IMR-90 (cell line): ENCODE measurements around the gene NPAS2. TPM values are rescaled to one million over a fixed set of nuclear protein-coding genes. Genes with fewer than 3 reads are reported as not detected.

Experiments used
- ATAC-seq: fragments of 200-7000 bp; cut with Tn5 transposase; 2 replicates; pipeline ENCODE4 v1.9.1; 2020; ENCODE audit warnings: low read depth, mild to moderate bottlenecking, moderate library complexity
- BruUV-seq: library from RNA; stranded (reverse); fragments of 400-500 nt; replicated peaks from 2 replicates; lab custom pipeline; 2021; lab: Mats Ljungman, UMichigan
- CTCF ChIA-PET: fragments of 300-600 bp; formaldehyde crosslinking; extraction: SDS; loops from one replicate; lab custom pipeline; 2021; ENCODE audit warnings: antibody characterized with exemption; lab: Yijun Ruan, JAX
- POLR2A ChIA-PET: fragments of 300-600 bp; sonication (Branson Sonifier 250); formaldehyde crosslinking; loops from one replicate; lab custom pipeline; 2022; ENCODE audit warnings: antibody characterized with exemption; ENCODE audit not compliant: unreplicated experiment; lab: Charles Lee
- DNase-seq: peaks from one replicate; pipeline ENCODE4 v3.0.0; 2013
- H2AFZ ChIP-seq: replicated peaks from 2 replicates; pipeline ENCODE3; 2013; ENCODE audit warnings: low read length, mild to moderate bottlenecking; ENCODE audit not compliant: poor library complexity
- H2AK5ac ChIP-seq: 2 replicates; pipeline ENCODE4 v1.6.1; 2013; ENCODE audit warnings: low read depth, low read length, inconsistent platforms
- H2AK9ac ChIP-seq: replicated peaks from 2 replicates; pipeline ENCODE3; 2013; ENCODE audit warnings: mild to moderate bottlenecking, low read depth, low read length, moderate library complexity; ENCODE audit not compliant: poor library complexity
- H2BK120ac ChIP-seq: 2 replicates; pipeline ENCODE4 v1.6.1; 2013; ENCODE audit warnings: low read depth, low read length, inconsistent platforms
- H2BK15ac ChIP-seq: 3 replicates; pipeline ENCODE4 v1.6.1; 2013; ENCODE audit warnings: low read depth, low read length, inconsistent platforms
- H2BK20ac ChIP-seq: 2 replicates; pipeline ENCODE4 v1.6.1; 2013; ENCODE audit warnings: low read depth, mild to moderate bottlenecking, inconsistent platforms, low read length, moderate library complexity
- H2BK5ac ChIP-seq: 2 replicates; pipeline ENCODE4 v1.6.1; 2013; ENCODE audit warnings: mild to moderate bottlenecking, low read depth, low read length, inconsistent platforms; ENCODE audit not compliant: poor library complexity, severe bottlenecking
- H3K14ac ChIP-seq: replicated peaks from 2 replicates; pipeline ENCODE4 v1.6.1; 2013; ENCODE audit warnings: low read depth, low read length, inconsistent platforms
- H3K18ac ChIP-seq: 2 replicates; pipeline ENCODE4 v1.6.1; 2013; ENCODE audit warnings: low read depth, low read length, control low read depth
- H3K23ac ChIP-seq: 2 replicates; pipeline ENCODE4 v1.6.1; 2013; ENCODE audit warnings: low read depth, low read length, inconsistent platforms
- H3K27ac ChIP-seq: 2 replicates; pipeline ENCODE4 v1.5.1; 2013; ENCODE audit warnings: mild to moderate bottlenecking, control low read depth, low read length; ENCODE audit not compliant: insufficient read depth
- H3K27me3 ChIP-seq: 2 replicates; pipeline ENCODE4 v1.6.1; 2013; ENCODE audit warnings: low read length; ENCODE audit not compliant: control insufficient read depth, insufficient read depth
- H3K36me3 ChIP-seq: 2 replicates; pipeline ENCODE4 v1.6.1; 2013; ENCODE audit warnings: low read length, mixed read lengths; ENCODE audit not compliant: control insufficient read depth, insufficient read depth
- H3K4ac ChIP-seq: 2 replicates; pipeline ENCODE4 v1.6.1; 2013; ENCODE audit warnings: low read depth, low read length, inconsistent platforms
- H3K4me1 ChIP-seq: 2 replicates; pipeline ENCODE4 v1.6.1; 2013; ENCODE audit warnings: low read length, mixed read lengths; ENCODE audit not compliant: control insufficient read depth, insufficient read depth
- H3K4me2 ChIP-seq: 2 replicates; pipeline ENCODE4 v1.6.1; 2013; ENCODE audit warnings: low read depth, mild to moderate bottlenecking, control low read depth, low read length, moderate library complexity
- H3K4me3 ChIP-seq: 2 replicates; pipeline ENCODE4 v1.5.1; 2013; ENCODE audit warnings: low read depth, mild to moderate bottlenecking, control low read depth, low read length, moderate library complexity; ENCODE audit not compliant: insufficient read depth
- H3K56ac ChIP-seq: 2 replicates; pipeline ENCODE4 v1.6.1; 2013; ENCODE audit warnings: low read length, inconsistent platforms; ENCODE audit not compliant: insufficient read depth; ENCODE audit errors: extremely low read depth
- H3K79me1 ChIP-seq, 2 experiments: 2 replicates each; pipeline ENCODE4 v1.6.1; 2013; ENCODE audit warnings: low read length in 2 of 2, inconsistent platforms in 1 of 2, low read depth in 1 of 2
- H3K9ac ChIP-seq: 2 replicates; pipeline ENCODE4 v1.6.1; 2013; ENCODE audit warnings: low read depth, low read length, control low read depth
- H3K9me1 ChIP-seq: 2 replicates; pipeline ENCODE4 v1.6.1; 2013; ENCODE audit warnings: low read length, inconsistent platforms; ENCODE audit not compliant: insufficient read depth
- H3K9me3 ChIP-seq: 2 replicates; pipeline ENCODE4 v1.6.1; 2013; ENCODE audit warnings: low read length; ENCODE audit not compliant: control insufficient read depth, insufficient read depth
- H4K20me1 ChIP-seq: 2 replicates; pipeline ENCODE4 v1.6.1; 2013; ENCODE audit warnings: low read length, inconsistent platforms; ENCODE audit not compliant: insufficient read depth
- H4K5ac ChIP-seq: 2 replicates; pipeline ENCODE4 v1.6.1; 2013; ENCODE audit warnings: mild to moderate bottlenecking, low read depth, low read length, control low read depth
- H4K8ac ChIP-seq, 2 experiments: 2 replicates each; pipeline ENCODE4 v1.6.1; 2013; ENCODE audit warnings: low read depth in 2 of 2, low read length in 2 of 2, control low read depth in 1 of 2, inconsistent platforms in 1 of 2
- H4K91ac ChIP-seq: 2 replicates; pipeline ENCODE4 v1.6.1; 2013; ENCODE audit warnings: low read depth, low read length, inconsistent platforms; ENCODE audit not compliant: insufficient read depth
- MAFK ChIP-seq: IDR thresholded peaks from 2 replicates; pipeline ENCODE4 v1.6.1; 2012; ENCODE audit warnings: low read depth, low read length, improper control_type of control experiment
- MAZ ChIP-seq: IDR thresholded peaks from 2 replicates; pipeline ENCODE4 v1.6.1; 2012; ENCODE audit warnings: low read depth, mild to moderate bottlenecking, low read length, improper control_type of control experiment, moderate library complexity, borderline replicate concordance
- MXI1 ChIP-seq: IDR thresholded peaks from 2 replicates; pipeline ENCODE4 v1.6.1; 2012; ENCODE audit warnings: low read depth, mild to moderate bottlenecking, low read length, moderate library complexity, borderline replicate concordance
- RAD21 ChIP-seq: IDR thresholded peaks from 2 replicates; pipeline ENCODE4 v1.6.1; 2012; ENCODE audit warnings: low read length, improper control_type of control experiment
- RCOR1 ChIP-seq: IDR thresholded peaks from 2 replicates; pipeline ENCODE4 v1.6.1; 2012; ENCODE audit warnings: mild to moderate bottlenecking, low read length, improper control_type of control experiment; ENCODE audit not compliant: insufficient replicate concordance
- RFX5 ChIP-seq: IDR thresholded peaks from 2 replicates; pipeline ENCODE4 v1.8.0; 2012; ENCODE audit warnings: low read depth, mild to moderate bottlenecking, low read length, moderate library complexity
- WGBS, 2 experiments: methylation state at CpG; one replicate each; pipeline versions ENCODE4 v1.1.5 to v1.1.7; 2013; ENCODE audit warnings: missing lambda C conversion rate in 2 of 2; ENCODE audit not compliant: insufficient read length in 1 of 2; ENCODE audit errors: extremely low coverage in 2 of 2; 5-methylcytosine and 5-hydroxymethylcytosine counted together
- dilution Hi-C: fragments of 300-500 bp; cut with HindIII; formaldehyde crosslinking; loops from one replicate; pipeline ENCODE4 v1.14.3; 2018; ENCODE audit warnings: low sequenced_read_pairs; ENCODE audit not compliant: unreplicated experiment
- in situ Hi-C: fragments of 300-500 bp; cut with MboI; formaldehyde crosslinking; loops from 3 replicates; pipeline ENCODE4 v1.14.3; 2019; ENCODE audit warnings: low sequenced_read_pairs, inconsistent platforms, mixed read lengths
- intact Hi-C: fragments of 100-400 bp; cut with micrococcal nuclease; formaldehyde crosslinking; loops from 2 replicates; pipeline ENCODE4 v1.10.0; 2022
- polyA plus RNA-seq, 3 experiments: library from polyadenylated mRNA; depleted of rRNA; stranded (reverse); fragments of >200 nt; gene quantifications; 2 replicates each; pipeline ENCODE4 v1.2.3, GENCODE V29; 2012; ENCODE audit warnings: low replicate concordance in 1 of 3
- total RNA-seq: library from RNA; depleted of rRNA; stranded (reverse); fragments of >200 nt; gene quantifications from 2 replicates; pipeline ENCODE4 v1.2.3, GENCODE V29; 2012

NPAS2 gene
- total and polyA plus RNA-seq, 2 of the 4 experiments (the other 2 are of a cell fraction): 5.2 to 14.8 TPM

GRCh38 chr2:100875516-100876230, 55.7 kb downstream of the NPAS2 start:
- intact Hi-C loops: no loop called here
- 93% methylated on average over 10 of the region's 20 CpGs; no CpG with 5 or more reads in 1 of the 2 experiments for WGBS, 2 experiments
- H3K9me1 ChIP-seq: peaks cover 19% of the 10 kb centered on the region; the same call in 1 of the 2 replicates
- no peak for DNase-seq
- H3K4me2 ChIP-seq: no peak overlapping the region
- no peak overlapping the region for H3K4ac ChIP-seq
- peaks cover 7% of the 10 kb centered on the region for H4K20me1 ChIP-seq
- TF ChIP-seq RFX5: no peak
- no peak for TF ChIP-seq RAD21
- no peak for TF ChIP-seq MXI1
- no peak for TF ChIP-seq MAZ
- TF ChIP-seq RCOR1: no peak
- no peak for TF ChIP-seq MAFK
- ChIA-PET POLR2A (no interaction called here), CTCF (no interaction called here)
- no TSS peak for BruUV-seq
- no peak overlapping the region for H4K8ac ChIP-seq
- no peak overlapping the region for H3K9ac ChIP-seq
- no peak overlapping the region for H3K56ac ChIP-seq
- H3K4me3 ChIP-seq: no peak overlapping the region
- H3K27me3 ChIP-seq: no peaks in the 10 kb centered on the region
- H2BK5ac ChIP-seq: no peak overlapping the region
- H3K14ac ChIP-seq: no peak overlapping the region
- H3K79me1 ChIP-seq: peaks cover 25 to 56% of the 10 kb centered on the region in 2 experiments
- H3K36me3 ChIP-seq: peaks cover 2% of the 10 kb centered on the region; the same call in 1 of the 2 replicates
- ATAC-seq: no peak
- H3K27ac ChIP-seq: no peak overlapping the region
- dilution Hi-C loops: no loop called here
- no peak overlapping the region for H2AK9ac ChIP-seq
- no peak overlapping the region for H4K91ac ChIP-seq
- no peaks in the 10 kb centered on the region for H3K9me3 ChIP-seq
- no peak overlapping the region for H4K5ac ChIP-seq
- H2BK120ac ChIP-seq: no peak overlapping the region
- H3K4me1 ChIP-seq: peaks cover 7% of the 10 kb centered on the region
- no peak overlapping the region for H3K18ac ChIP-seq
- no peak overlapping the region; the same call in 1 of the 2 replicates for H2AK5ac ChIP-seq
- no peak overlapping the region for H2BK20ac ChIP-seq
- no peak overlapping the region for H2BK15ac ChIP-seq
- in situ Hi-C loops: no loop called here
- H3K23ac ChIP-seq: no peak overlapping the region
- H2AFZ ChIP-seq: no peak overlapping the region
